Renal pelvis (tissue), 4 donors: ENCODE measurements around the gene UQCRC1. TPM values are rescaled to one million over a fixed set of nuclear protein-coding genes. Genes with fewer than 3 reads are reported as not detected.

Source experiments
- DNase-seq: peaks from one replicate; pipeline ENCODE4 v3.0.0-alpha.2; 2013
- polyA plus RNA-seq, 3 donors: library from polyadenylated mRNA; unstranded; fragments of 120-200 nt; gene quantifications; one replicate each; pipeline ENCODE4 v1.2.1, GENCODE V29; 2013; ENCODE audit not compliant: insufficient read length in 3 of 3

Gene UQCRC1
- polyA plus RNA-seq, 3 donors, result 310 to 328 (median 322) TPM

DNA sequence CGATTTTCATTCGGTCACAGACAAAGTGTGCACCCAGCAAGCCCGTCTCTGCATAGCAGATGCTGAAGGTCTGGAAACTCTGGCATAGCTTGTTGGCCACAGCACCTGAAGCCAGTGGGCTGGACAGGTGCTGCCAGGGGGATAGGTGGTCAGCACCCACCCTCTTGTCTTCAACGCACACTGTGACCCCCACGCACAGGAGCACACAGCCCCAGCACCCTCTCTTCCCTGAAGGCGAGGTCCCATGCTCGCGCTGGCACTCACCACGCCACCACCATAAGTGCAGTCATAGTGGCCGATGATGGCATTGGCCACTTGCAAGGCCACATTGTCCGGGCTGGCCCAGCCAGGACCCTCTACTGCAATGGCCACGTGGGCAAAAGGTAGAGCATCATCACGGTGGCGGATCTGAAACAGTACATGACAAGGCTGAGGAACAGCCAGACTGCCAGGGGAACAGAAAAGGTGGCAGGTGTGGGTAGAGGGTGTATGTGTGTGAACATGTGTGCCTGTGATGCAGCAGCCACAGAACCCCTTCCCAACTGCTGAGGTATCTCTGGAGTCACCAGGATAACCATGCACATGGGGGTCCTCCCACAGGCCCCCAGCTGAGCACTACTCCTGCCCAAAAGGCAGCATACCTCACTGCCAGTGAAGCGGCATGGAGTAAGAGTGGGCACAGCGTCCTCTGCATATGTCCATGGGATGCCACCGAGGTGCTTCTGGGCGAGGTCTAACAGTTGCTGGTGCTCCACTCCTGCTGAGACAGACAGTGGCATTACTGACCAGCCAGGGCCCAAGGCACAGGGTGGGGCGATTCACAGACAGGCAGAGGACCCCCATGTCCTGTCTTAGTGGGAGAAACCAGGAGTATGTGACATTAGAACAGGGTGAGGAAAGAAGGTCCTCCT, 8.5 kb downstream of the UQCRC1 start:
- no peak for DNase-seq

DNA sequence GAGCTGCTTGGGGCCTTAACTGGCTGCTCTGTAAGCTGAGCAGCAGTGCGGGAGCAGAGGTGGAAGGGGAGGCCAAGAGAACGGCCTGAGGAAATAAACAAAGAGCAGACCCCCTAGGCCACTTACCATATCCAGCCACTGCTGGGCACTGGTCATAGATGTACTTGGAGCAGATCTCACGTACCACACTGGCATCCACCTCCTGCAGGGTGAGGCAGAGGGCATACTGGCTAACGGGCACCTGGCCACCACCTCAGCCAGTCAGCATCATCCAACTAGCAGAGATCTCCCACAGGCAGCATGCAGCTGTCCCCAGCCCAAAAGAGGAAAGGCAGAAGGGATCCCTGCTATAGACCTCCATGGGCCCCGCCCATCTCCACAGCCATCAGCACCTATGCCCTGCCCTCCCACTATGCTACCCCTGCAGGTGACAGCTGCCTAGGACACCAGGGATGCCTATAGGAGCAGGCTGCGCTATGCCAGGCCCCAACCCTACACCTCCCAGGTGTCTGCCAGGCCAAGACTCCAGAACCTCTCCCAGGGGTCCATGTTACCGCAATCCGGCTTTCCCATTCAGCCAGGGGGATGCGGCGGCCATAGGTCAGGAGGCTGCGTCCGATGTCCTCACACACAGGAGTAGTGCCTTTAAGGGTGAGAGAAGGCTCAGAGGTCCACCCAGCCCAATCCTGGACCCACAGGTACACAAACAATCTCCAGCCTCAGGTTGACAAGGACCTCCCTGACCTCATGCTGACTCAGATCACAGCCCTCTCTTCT, 9.7 kb downstream of the UQCRC1 start:
- DNase-seq, result no peak

- DNase-seq, result no peak
Observed at GRCh38 chr3:48599077-48599501, 10.4 kb downstream of the UQCRC1 start.

- DNase-seq, result peak; percentile 86
Observed at GRCh38 chr3:48598323-48599076, 10.9 kb downstream of the UQCRC1 start.

DNA sequence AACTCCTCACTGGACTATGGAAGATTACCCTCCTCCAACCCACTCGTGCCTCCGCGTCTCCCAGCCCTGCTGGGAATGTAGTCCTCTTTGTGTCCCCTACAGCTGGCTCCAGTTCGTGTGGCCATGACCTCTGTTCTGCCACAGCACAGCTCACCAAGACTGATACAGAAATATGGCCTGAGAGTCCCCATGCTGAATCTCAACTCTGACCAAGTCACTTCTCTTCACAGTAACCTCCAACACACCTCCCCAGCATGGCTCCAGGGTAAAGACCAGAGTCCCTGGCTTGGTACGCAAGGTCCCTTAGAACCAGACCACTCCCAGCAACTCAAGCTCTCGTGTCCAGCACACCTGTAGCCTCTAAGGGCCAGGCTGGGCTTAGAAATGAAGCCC, 12.0 kb downstream of the UQCRC1 start:
- DNase-seq, result no peak

DNA sequence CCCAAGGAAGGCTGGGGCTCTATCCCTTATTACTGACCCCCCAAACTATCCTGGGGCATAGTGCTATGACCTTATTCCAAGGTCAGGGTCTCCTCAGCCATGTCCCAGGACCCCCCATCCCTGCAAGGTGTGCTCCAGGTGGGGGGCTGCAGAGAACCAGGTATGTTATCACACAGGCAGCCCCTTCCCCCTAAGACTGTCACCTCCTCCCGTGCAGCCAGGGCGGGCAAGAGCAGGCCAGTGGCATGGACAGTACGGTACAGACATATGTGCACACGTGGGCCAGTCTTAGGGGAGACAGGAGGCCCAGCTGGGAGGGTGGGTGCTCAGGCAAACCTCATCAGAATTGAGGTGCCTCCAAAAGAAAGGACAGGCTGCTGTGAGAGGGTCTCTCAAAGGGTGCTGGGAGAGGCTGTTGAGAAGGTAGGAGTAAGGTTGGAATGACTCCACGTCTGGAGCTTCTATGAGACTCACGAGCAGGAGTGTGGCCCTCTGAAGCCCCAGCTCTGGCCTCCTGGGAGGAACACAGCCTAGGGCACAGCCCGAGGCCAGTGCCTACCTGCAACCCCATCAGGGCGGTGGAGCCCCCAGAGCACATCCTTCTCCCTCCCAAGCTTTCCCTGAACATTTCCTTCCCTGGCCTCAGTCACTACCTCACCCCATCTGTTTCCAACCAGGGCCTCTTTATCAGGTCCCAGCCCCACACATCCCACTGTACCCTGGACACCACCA, 12.6 kb downstream of the UQCRC1 start:
- DNase-seq, result no peak

GRCh38 chr3:48596157-48596556, 13.3 kb downstream of the UQCRC1 start:
- DNase-seq, result no peak

- peak; percentile 36 for DNase-seq
Observed at GRCh38 chr3:48595526-48596121, 13.8 kb downstream of the UQCRC1 start.

GRCh38 chr3:48595075-48595525, 14.3 kb downstream of the UQCRC1 start, which contains the start of gene COL7A1:
COL7A1 (minus strand) TSS chr3:48595329; CDS start chr3:48595159, 170 bp downstream.
- peak; percentile 24 for DNase-seq

- DNase-seq, result no peak
Observed at GRCh38 chr3:48594417-48595049, 14.9 kb downstream of the UQCRC1 start.

GRCh38 chr3:48593337-48593736, 16.1 kb downstream of the UQCRC1 start:
- no peak for DNase-seq

DNA sequence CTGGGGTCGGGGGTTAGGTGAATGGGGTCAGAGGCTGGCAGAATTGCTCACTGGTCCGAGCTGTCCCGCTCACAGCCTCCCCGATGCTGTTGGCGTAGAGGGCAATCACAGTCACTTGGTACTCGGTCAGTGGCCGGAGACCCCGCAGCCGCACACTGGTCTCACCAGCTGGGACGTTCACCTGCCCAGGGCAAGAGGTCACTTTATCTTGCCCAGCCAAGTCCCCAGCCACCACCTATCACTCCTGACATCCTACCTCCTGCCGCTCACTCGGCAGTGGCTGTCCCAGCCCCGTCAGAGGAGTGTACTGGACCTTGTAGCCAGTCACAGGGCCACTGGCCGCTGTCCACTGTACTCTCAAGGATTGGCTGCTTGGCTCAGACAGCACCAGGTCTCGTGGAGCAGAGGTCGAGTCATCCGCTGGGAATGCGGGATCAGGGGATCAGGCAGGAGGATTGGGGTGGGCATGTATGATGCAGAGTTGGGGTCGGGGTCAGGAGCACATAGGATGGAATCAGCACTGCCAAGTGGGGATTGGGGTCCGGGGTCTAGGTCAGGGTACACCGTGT, 16.8 kb downstream of the UQCRC1 start:
- no peak for DNase-seq

GRCh38 chr3:48591886-48592518, 17.4 kb downstream of the UQCRC1 start:
- DNase-seq, result no peak

GRCh38 chr3:48591436-48591835, 18.0 kb downstream of the UQCRC1 start:
- no peak for DNase-seq

DNA sequence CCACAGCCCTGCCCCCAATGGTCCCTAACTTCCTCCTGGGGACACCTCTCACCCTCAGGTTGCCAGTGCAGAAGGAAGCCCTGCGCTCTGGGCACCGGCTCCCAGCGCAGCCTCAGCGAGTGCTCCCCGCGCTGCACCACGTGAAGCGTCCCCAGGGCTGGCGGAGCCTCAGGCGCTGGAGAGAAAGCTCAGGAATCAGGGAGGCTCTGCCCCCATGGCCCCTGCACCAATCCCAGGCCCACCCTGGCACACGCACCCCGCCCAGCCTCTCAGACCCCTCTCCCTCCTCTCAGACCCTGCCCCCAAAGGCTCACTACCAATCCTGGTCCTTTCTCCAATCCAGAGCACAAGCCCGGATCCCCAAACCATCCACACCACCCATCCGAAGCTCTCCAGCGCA, 21.2 kb downstream of the UQCRC1 start:
- no peak for DNase-seq

DNA sequence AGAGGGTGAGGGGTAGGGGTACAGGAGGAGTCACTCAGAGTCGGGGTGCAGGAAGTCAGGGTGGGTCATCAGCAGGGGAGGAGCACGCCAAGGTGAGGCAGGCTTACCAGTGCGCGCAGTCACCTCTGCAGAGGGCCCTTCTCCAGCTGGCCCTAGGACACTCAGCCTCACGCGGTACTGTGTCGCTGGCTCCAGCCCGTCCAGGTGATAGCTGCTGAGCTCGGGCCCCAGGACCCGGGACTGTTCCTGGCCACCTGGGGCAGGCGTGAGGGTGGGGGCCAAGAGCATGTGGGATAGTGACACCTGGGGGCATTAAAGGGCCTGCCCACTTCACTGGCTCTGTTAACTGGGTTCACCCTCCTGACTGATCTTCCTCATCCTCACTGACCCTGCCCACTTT, 21.8 kb downstream of the UQCRC1 start:
- DNase-seq, result no peak

- no peak for DNase-seq
Observed at GRCh38 chr3:48585411-48585810, 24.0 kb downstream of the UQCRC1 start.

- DNase-seq, result no peak
Observed at GRCh38 chr3:48584836-48585235, 24.6 kb downstream of the UQCRC1 start.
